Testis (tissue), 2 donors: Measurements from ENCODE around the gene CYB5A.

ENCODE experiments used
- CTCF ChIP-seq, 3 experiments: fragments of 450-650 bp in 2 of 3; fragments of 200-600 bp in 1 of 3; sonication (generic) in 1 of 3; IDR thresholded peaks; one replicate each; pipeline ENCODE4 v1.5.1; 2016 to 2019; ENCODE audit warnings: antibody characterized with exemption in 3 of 3, mild to moderate bottlenecking in 2 of 3, moderate library complexity in 1 of 3
- POLR2A ChIP-seq: fragments of 450-650 bp; IDR thresholded peaks from one replicate; pipeline ENCODE4 v1.6.1; 2017; ENCODE audit warnings: antibody characterized with exemption, mild to moderate bottlenecking, moderate library complexity

- TF ChIP-seq CTCF (IDR thresholded peaks at IDR 0.05) (no peak), POLR2A (no peak)
These were observed 19.2 kb upstream of the CYB5A start for GRCh38 chr18:74311000-74311399.
